ENCODE measurements around the gene ADCY7.

GRCh38 chr16:50329446-50330189, 63.3 kb downstream of the ADCY7 start:
- TF ChIP-seq CTCF (IDR thresholded peaks at IDR 0.05): no peak
- TF ChIP-seq POLR2A (IDR thresholded peaks at IDR 0.05): no peak

Measured in right lobe of liver (tissue), 4 donors.